A549 (cell line): Measurements from ENCODE around the gene WDR35. TPM values are rescaled to one million over a fixed set of nuclear protein-coding genes. Genes with fewer than 3 reads are reported as not detected.

Experiments
- ATAC-seq, 2 experiments: fragments of 200-7000 bp in 1 of 2; fragments of >200 bp in 1 of 2; cut with Nextera tagmentation in 1 of 2; cut with Tn5 transposase in 1 of 2; 3 replicates each; pipeline versions ENCODE4 v1.8.0 to v1.9.1; 2018 to 2020; ENCODE audit warnings: mild to moderate bottlenecking in 1 of 2, moderate library complexity in 1 of 2
- CTCF ChIA-PET: fragments of 300-600 bp; sonication (Branson Sonifier 250); formaldehyde crosslinking; extraction: SDS; loops from one replicate; lab custom pipeline; 2021; ENCODE audit warnings: antibody characterized with exemption, inconsistent platforms; lab: Yijun Ruan, JAX
- POLR2A ChIA-PET: fragments of 350-600 bp; formaldehyde crosslinking; extraction: SDS; loops from one replicate; lab custom pipeline; 2021; ENCODE audit warnings: antibody characterized with exemption, inconsistent platforms; lab: Yijun Ruan, JAX
- DNase-seq, 2 experiments: peaks; one replicate each; pipeline versions ENCODE4 v3.0.0 to v3.0.0-alpha.2; 2011 to 2016; ENCODE audit warnings: low read depth in 1 of 2, low spot score in 1 of 2
- FAIRE-seq: peaks from 2 replicates; lab custom pipeline; 2011; peaks lifted over from hg19 to GRCh38; lab: Jason Lieb, UNC
- H3K27ac ChIP-seq, 2 experiments: fragments of >200 bp; sonication (Bioruptor Twin); formaldehyde crosslinking; 3 replicates each; pipeline ENCODE4 v1.5.1; 2016 to 2017
- H3K4me1 ChIP-seq: fragments of >200 bp; sonication (Bioruptor Twin); formaldehyde crosslinking; 3 replicates; pipeline ENCODE4 v1.6.1; 2016
- H3K4me2 ChIP-seq: fragments of >200 bp; sonication (Bioruptor Twin); formaldehyde crosslinking; 3 replicates; pipeline ENCODE4 v1.6.1; 2016
- H3K4me3 ChIP-seq: fragments of >200 bp; sonication (Bioruptor Twin); formaldehyde crosslinking; 3 replicates; pipeline ENCODE4 v1.5.1; 2016
- H3K9me3 ChIP-seq: fragments of >200 bp; sonication (Bioruptor Twin); formaldehyde crosslinking; 3 replicates; pipeline ENCODE4 v1.6.1; 2016
- BCL3 ChIP-seq: fragments of >200 bp; sonication (Bioruptor Twin); formaldehyde crosslinking; IDR thresholded peaks from 3 replicates; pipeline ENCODE4 v1.6.1; 2016
- CBX2 ChIP-seq: fragments of 200-600 bp; sonication (generic); IDR thresholded peaks from 2 replicates; pipeline ENCODE4 v1.6.1; 2016; ENCODE audit warnings: low read depth, mild to moderate bottlenecking, borderline replicate concordance
- EP300 ChIP-seq, 2 experiments: fragments of >200 bp; sonication (Bioruptor Twin); formaldehyde crosslinking; IDR thresholded peaks; 2 replicates in 1 of 2; 3 replicates in 1 of 2; pipeline ENCODE4 v1.6.1; 2016 to 2017
- ESRRA ChIP-seq: fragments of 150-350 bp; IDR thresholded peaks from 2 replicates; pipeline ENCODE4 v1.6.1; 2014; ENCODE audit warnings: mild to moderate bottlenecking, low read length, borderline replicate concordance
- FOSB ChIP-seq: fragments of 250-450 bp; sonication (Bioruptor Pico); IDR thresholded peaks from 2 replicates; pipeline ENCODE4 v1.5.0; 2020; ENCODE audit warnings: mild to moderate bottlenecking, moderate library complexity
- GATA3 ChIP-seq: IDR thresholded peaks from 2 replicates; pipeline ENCODE4 v1.6.1; 2012; ENCODE audit warnings: borderline replicate concordance
- HDAC2 ChIP-seq: fragments of 200-600 bp; sonication (generic); IDR thresholded peaks from 2 replicates; pipeline ENCODE4 v1.6.1; 2016
- HES2 ChIP-seq: fragments of >200 bp; sonication (Bioruptor Twin); formaldehyde crosslinking; IDR thresholded peaks from 2 replicates; pipeline ENCODE4 v1.6.1; 2016
- HMGXB4 ChIP-seq: fragments of 250-450 bp; sonication (Bioruptor Pico); IDR thresholded peaks from 2 replicates; pipeline ENCODE4 v1.5.0; 2021; ENCODE audit warnings: mild to moderate bottlenecking, moderate library complexity, borderline replicate concordance
- HOXA7 ChIP-seq: fragments of 250-450 bp; sonication (Bioruptor Pico); IDR thresholded peaks from 2 replicates; pipeline ENCODE4 v1.5.0; 2020; ENCODE audit warnings: mild to moderate bottlenecking, moderate library complexity
- HOXB5 ChIP-seq: fragments of 250-450 bp; sonication (Bioruptor Pico); IDR thresholded peaks from 2 replicates; pipeline ENCODE4 v1.5.0; 2020; ENCODE audit warnings: mild to moderate bottlenecking, moderate library complexity
- MAX ChIP-seq: IDR thresholded peaks from 2 replicates; pipeline ENCODE4 v1.6.1; 2012
- MAZ ChIP-seq: fragments of 150-350 bp; IDR thresholded peaks from 2 replicates; pipeline ENCODE4 v1.6.1; 2014; ENCODE audit warnings: antibody characterized with exemption, low read depth, low read length, borderline replicate concordance
- NPAS2 ChIP-seq: fragments of 250-450 bp; sonication (Bioruptor Pico); IDR thresholded peaks from 2 replicates; pipeline ENCODE4 v1.8.0; 2022; ENCODE audit warnings: mild to moderate bottlenecking, moderate library complexity, borderline replicate concordance
- POLR2A ChIP-seq: IDR thresholded peaks from 2 replicates; pipeline ENCODE4 v1.6.1; 2012; ENCODE audit warnings: mild to moderate bottlenecking, low read length
- POLR2AphosphoS2 ChIP-seq: conservative IDR thresholded peaks from 2 replicates; pipeline ENCODE4 v1.6.1; 2012; ENCODE audit warnings: low read length, improper control_type of control experiment, inconsistent platforms
- RAD21 ChIP-seq, 2 experiments: fragments of >200 bp in 1 of 2; sonication (Bioruptor Twin) in 1 of 2; formaldehyde crosslinking in 1 of 2; IDR thresholded peaks in 1 of 2; conservative IDR thresholded peaks in 1 of 2; 2 replicates in 1 of 2; 3 replicates in 1 of 2; pipeline ENCODE4 v1.6.1; 2012 to 2018; ENCODE audit warnings: inconsistent platforms in 1 of 2
- REST ChIP-seq: fragments of 200-600 bp; sonication (generic); IDR thresholded peaks from 2 replicates; pipeline ENCODE4 v1.6.1; 2016; ENCODE audit warnings: antibody characterized with exemption, mild to moderate bottlenecking, moderate library complexity
- SREBF2 ChIP-seq: fragments of 450-650 bp; IDR thresholded peaks from 2 replicates; pipeline ENCODE4 v1.6.1; 2014; ENCODE audit warnings: mild to moderate bottlenecking, moderate library complexity
- TFCP2L1 ChIP-seq: fragments of 250-450 bp; sonication (Bioruptor Pico); IDR thresholded peaks from 2 replicates; pipeline ENCODE4 v1.5.0; 2021; ENCODE audit warnings: mild to moderate bottlenecking
- ZC3H11A ChIP-seq: fragments of 450-650 bp; IDR thresholded peaks from 2 replicates; pipeline ENCODE4 v1.6.1; 2014; ENCODE audit warnings: antibody characterized with exemption, mild to moderate bottlenecking
- WGBS: methylation state at CpG from one replicate; pipeline ENCODE4 v1.1.6; 2017; ENCODE audit errors: missing lambda C conversion rate; 5-methylcytosine and 5-hydroxymethylcytosine counted together
- polyA plus RNA-seq, 4 experiments: library from polyadenylated mRNA; depleted of rRNA in 3 of 4; stranded (reverse); fragments of >200 nt; fragmentation: RNase III in 1 of 4; extraction: RNeasy Plus Mini Kit Qiagen cat#74134 plus additional on column Dnase treatment in 1 of 4; gene quantifications; 2 replicates in 3 of 4; 3 replicates in 1 of 4; pipeline ENCODE4 v1.2.3, GENCODE V29; 2011 to 2017

WDR35 gene
- polyA plus RNA-seq, 2 of the 4 experiments (the other 2 are of a cell fraction): 12.1 to 28.5 TPM

- Histone ChIP-seq H3K27ac (no peak overlapping the region), H3K4me3 (no peak overlapping the region), H3K4me2 (peak overlapping the region; percentile 25; the same call in 2 of the 3 replicates), H3K4me1 (peaks cover 37% of the 10 kb centered on the region; the same call in 2 of the 3 replicates), H3K9me3 (no peaks in the 10 kb centered on the region)
- ChIA-PET POLR2A (no interaction called here), CTCF (interaction anchor here (0.6 to 1.0 kb wide), 3 partner anchors 36 to 1511 kb away, joined by 3 to 4 read pairs (median 3); no protein-coding TSS in a partner anchor)
- FAIRE-seq (no peak), ATAC-seq (no peak), DNase-seq (no peak)
- 79% methylated on average over 5 of the region's 5 CpGs for WGBS
- no peak for TF ChIP-seq MAX
- no peak for TF ChIP-seq SREBF2
- TF ChIP-seq RAD21 (conservative IDR thresholded peaks at IDR 0.05 in 1 of 2, IDR thresholded peaks at IDR 0.05 in 1 of 2): no peak
- no peak for TF ChIP-seq ESRRA
- no peak for TF ChIP-seq HOXA7 (CRISPR knock-in tag)
- TF ChIP-seq HOXB5: no peak
- TF ChIP-seq REST: no peak
- TF ChIP-seq ZC3H11A: no peak
- TF ChIP-seq HMGXB4 (CRISPR knock-in tag): no peak
- no peak for TF ChIP-seq POLR2A
- no peak for TF ChIP-seq EP300 (IDR thresholded peaks at IDR 0.05)
- TF ChIP-seq TFCP2L1: no peak
- TF ChIP-seq HDAC2: no peak
- no peak for TF ChIP-seq FOSB
Observed at GRCh38 chr2:19897623-19898245, 92.2 kb downstream of the WDR35 start.

- no peak for DNase-seq
- CTCF ChIA-PET: interaction anchor here (0.8 to 1.3 kb wide), 2 partner anchors 8 to 31 kb away, joined by 3 read pairs; no protein-coding TSS in a partner anchor
- TF ChIP-seq NPAS2 (CRISPR knock-in tag) (no peak), FOSB (no peak), CBX2 (no peak), HES2 (no peak), POLR2AphosphoS2 (no peak), MAZ (no peak), BCL3 (no peak), GATA3 (no peak)
- Histone ChIP-seq H3K27ac (no peak overlapping the region), H3K4me3 (no peak overlapping the region), H3K9me3 (no peaks in the 10 kb centered on the region), H3K4me2 (no peak overlapping the region), H3K4me1 (peaks cover 36% of the 10 kb centered on the region; the same call in 2 of the 3 replicates)
- 88% methylated on average over 3 of the region's 3 CpGs for WGBS
- POLR2A ChIA-PET: no interaction called here
- FAIRE-seq: no peak
- ATAC-seq: no peak
Observed at GRCh38 chr2:19895535-19895934, 94.4 kb downstream of the WDR35 start.
